ENCODE data around the gene TRIM73. TPM values are rescaled to one million over a fixed set of nuclear protein-coding genes. Genes with fewer than 3 reads are reported as not detected.
A peak's percentile ranks its signal among the peaks of the same experiment; 100 is the strongest.
"Not testable (repeated sequence)": the region's sequence is repeated elsewhere in the genome, so short reads cannot be mapped to it uniquely, and the experiment has no call there.

Gene TRIM73
- polyA plus RNA-seq, 4 donors, result 2.9 to 6.6 (median 4.3) TPM

- DNase-seq (ENCODE audit: low read depth in 4 of 4, low spot score in 3 of 4), result not testable (repeated sequence)
Observed at GRCh38 chr7:75414708-75415427, 19.4 kb downstream of the TRIM73 start.

- DNase-seq (ENCODE audit: low read depth in 4 of 4, low spot score in 3 of 4), result not testable (repeated sequence)
Observed at GRCh38 chr7:75415428-75415817, 20.0 kb downstream of the TRIM73 start.

- DNase-seq (ENCODE audit: low read depth in 4 of 4, low spot score in 3 of 4), result not testable (repeated sequence)
Observed at GRCh38 chr7:75415829-75416373, 20.5 kb downstream of the TRIM73 start.

GRCh38 chr7:75416787-75417186 is 21.4 kb downstream of the TRIM73 start:
- not testable (repeated sequence) for DNase-seq (ENCODE audit: low read depth in 4 of 4, low spot score in 3 of 4)

- DNase-seq (ENCODE audit: low read depth in 4 of 4, low spot score in 3 of 4), result not testable (repeated sequence)
Observed at GRCh38 chr7:75418292-75418858, 22.9 kb downstream of the TRIM73 start.

GRCh38 chr7:75419210-75419609 is 23.8 kb downstream of the TRIM73 start:
- DNase-seq (ENCODE audit: low read depth in 4 of 4, low spot score in 3 of 4), result not testable (repeated sequence)

GRCh38 chr7:75419693-75420092 is 24.3 kb downstream of the TRIM73 start:
- DNase-seq (ENCODE audit: low read depth in 4 of 4, low spot score in 3 of 4), result not testable (repeated sequence)

- not testable (repeated sequence) for DNase-seq (ENCODE audit: low read depth in 4 of 4, low spot score in 3 of 4)
Observed at GRCh38 chr7:75420152-75420551, 24.7 kb downstream of the TRIM73 start.

GRCh38 chr7:75421798-75422710 is 26.6 kb downstream of the TRIM73 start:
- not testable (repeated sequence) for DNase-seq (ENCODE audit: low read depth in 4 of 4, low spot score in 3 of 4)

- DNase-seq (ENCODE audit: low read depth in 4 of 4, low spot score in 3 of 4), result not testable (repeated sequence)
Observed at GRCh38 chr7:75423481-75423880, 28.1 kb downstream of the TRIM73 start.

GRCh38 chr7:75439000-75439399 is 43.6 kb downstream of the TRIM73 start:
- DNase-seq (ENCODE audit: low read depth in 4 of 4, low spot score in 3 of 4), result not testable (repeated sequence)

- DNase-seq (ENCODE audit: low read depth in 4 of 4, low spot score in 3 of 4), result not testable (repeated sequence)
Observed at GRCh38 chr7:75442101-75442464, 46.7 kb downstream of the TRIM73 start.

GRCh38 chr7:75442465-75443111 is 47.2 kb downstream of the TRIM73 start:
- peak in 1 of 4 donors; percentile 1 for DNase-seq (ENCODE audit: low read depth in 4 of 4, low spot score in 3 of 4)

- DNase-seq (ENCODE audit: low read depth in 4 of 4, low spot score in 3 of 4), result not testable (repeated sequence)
Observed at GRCh38 chr7:75449946-75450345, 54.5 kb downstream of the TRIM73 start.

GRCh38 chr7:75452494-75452955 is 57.1 kb downstream of the TRIM73 start:
- DNase-seq (ENCODE audit: low read depth in 4 of 4, low spot score in 3 of 4), result not testable (repeated sequence)

Other genes with a start within 250 kb of the TRIM73 start
- gene POM121C, start 90.7 kb downstream of the TRIM73 start, polyA plus RNA-seq (ENCODE audit: insufficient read length in 4 of 4), result 10 to 100 TPM; 48.6 to 68.6 (median 53.7) TPM
- gene SPDYE5, start 96.7 kb downstream of the TRIM73 start, polyA plus RNA-seq (ENCODE audit: insufficient read length in 4 of 4), result 1 to 10 TPM; 1.7 to 3.2 (median 1.8) TPM